Measurements from ENCODE around the gene SREBF1. TPM values are rescaled to one million over a fixed set of nuclear protein-coding genes. Genes with fewer than 3 reads are reported as not detected.

SREBF1 gene
- total and polyA plus RNA-seq, 8 donors: 13.1 to 207 (median 80.3) TPM

DNA sequence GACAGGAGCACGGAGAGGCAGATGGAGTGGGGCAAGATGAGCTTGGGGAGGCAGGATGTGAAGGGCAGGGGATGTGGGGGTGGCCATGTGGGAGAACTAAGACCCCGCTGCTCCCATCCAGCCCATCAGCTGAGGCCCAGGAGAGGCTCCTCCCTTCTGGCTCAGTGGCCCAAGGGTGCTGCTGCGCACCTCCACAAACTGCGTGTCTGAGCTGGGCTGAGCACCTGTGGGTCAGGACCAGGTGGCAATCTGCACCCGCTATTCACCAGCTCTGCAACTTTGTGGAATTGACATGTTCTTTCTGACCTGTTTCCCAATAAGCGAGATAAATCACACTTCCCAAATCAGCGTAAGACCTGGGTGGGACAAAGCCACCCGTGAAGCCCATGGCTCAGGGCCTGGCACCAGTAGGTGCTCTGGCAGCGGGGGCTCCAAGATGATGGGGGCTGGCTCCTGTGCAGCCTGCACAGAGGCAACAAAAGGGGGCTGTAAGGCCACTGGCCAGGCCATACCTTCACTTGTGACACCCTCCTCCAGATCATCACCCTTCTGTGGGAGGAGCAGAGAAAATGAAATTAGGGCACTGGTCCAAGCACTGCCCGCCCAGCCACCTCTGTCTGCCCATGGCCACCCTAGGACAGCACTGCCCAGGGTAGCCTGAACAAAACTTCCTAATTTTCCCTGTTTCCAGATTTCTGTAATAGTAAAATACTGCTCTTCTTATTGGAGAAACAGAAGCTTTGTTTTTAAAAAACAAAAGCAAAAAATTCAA is 11.7 kb upstream of the SREBF1 start:
- Histone ChIP-seq H3K9me3 (no peaks in the 10 kb centered on the region), H3K4me3 (no peak overlapping the region), H3K4me1 (peaks cover 27 to 43% (median 35%) of the 10 kb centered on the region in 4 donors), H3K36me3 (peaks cover 0 to 35% (median 26%) of the 10 kb centered on the region in 4 donors), H3K27me3 (no peaks in the 10 kb centered on the region), H3K27ac (peak overlapping the region in 3 of 5 donors; percentile 79)
- TF ChIP-seq POLR2AphosphoS5 (IDR thresholded peaks at IDR 0.05) (no peak), POLR2A (IDR thresholded peaks at IDR 0.05) (no peak), EP300 (IDR thresholded peaks at IDR 0.05) (no peak)
- TF ChIP-seq, protein P1, sequence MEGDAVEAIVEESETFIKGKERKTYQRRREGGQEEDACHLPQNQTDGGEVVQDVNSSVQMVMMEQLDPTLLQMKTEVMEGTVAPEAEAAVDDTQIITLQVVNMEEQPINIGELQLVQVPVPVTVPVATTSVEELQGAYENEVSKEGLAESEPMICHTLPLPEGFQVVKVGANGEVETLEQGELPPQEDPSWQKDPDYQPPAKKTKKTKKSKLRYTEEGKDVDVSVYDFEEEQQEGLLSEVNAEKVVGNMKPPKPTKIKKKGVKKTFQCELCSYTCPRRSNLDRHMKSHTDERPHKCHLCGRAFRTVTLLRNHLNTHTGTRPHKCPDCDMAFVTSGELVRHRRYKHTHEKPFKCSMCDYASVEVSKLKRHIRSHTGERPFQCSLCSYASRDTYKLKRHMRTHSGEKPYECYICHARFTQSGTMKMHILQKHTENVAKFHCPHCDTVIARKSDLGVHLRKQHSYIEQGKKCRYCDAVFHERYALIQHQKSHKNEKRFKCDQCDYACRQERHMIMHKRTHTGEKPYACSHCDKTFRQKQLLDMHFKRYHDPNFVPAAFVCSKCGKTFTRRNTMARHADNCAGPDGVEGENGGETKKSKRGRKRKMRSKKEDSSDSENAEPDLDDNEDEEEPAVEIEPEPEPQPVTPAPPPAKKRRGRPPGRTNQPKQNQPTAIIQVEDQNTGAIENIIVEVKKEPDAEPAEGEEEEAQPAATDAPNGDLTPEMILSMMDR (IDR thresholded peaks at IDR 0.05): no peak
- DNase-seq: no peak
- intact Hi-C loops (cut with DNase I; ENCODE audit: low total_unique reads): no loop called here
- 78 to 90% (median 82%) methylated on average over 9 to 10 of the region's 10 CpGs for WGBS, 5 donors

DNA sequence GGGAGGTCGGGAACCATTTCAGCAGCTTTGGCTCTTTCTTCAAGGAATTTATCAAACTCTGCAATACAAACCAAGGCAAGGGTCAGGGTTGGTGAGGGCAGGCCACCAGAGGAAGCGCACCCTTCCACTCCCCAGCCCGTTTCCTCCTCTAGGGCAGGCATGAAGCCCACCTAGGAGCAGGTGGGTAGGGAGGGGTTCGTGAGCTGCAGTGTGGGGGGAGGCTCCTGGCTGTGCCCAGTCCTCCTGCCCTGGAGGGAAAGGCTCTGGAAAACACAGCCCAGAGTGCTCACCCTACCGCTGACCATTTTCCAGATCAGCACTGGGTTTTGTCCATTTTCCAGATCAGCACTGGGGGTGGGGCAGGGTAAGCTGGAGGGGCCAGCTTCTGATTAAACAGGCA is 10.9 kb upstream of the SREBF1 start:
- H3K36me3 ChIP-seq: peaks cover 0 to 35% (median 26%) of the 10 kb centered on the region in 4 donors
- 87 to 94% (median 92%) methylated on average over 4 to 5 of the region's 5 CpGs for WGBS, 5 donors
- peaks cover 27 to 40% (median 33%) of the 10 kb centered on the region in 4 donors for H3K4me1 ChIP-seq
- H3K27me3 ChIP-seq: no peaks in the 10 kb centered on the region
- DNase-seq: no peak
- H3K27ac ChIP-seq: peak overlapping the region in 2 of 5 donors; percentile 79
- H3K9me3 ChIP-seq: no peaks in the 10 kb centered on the region
- TF ChIP-seq, protein P1 (IDR thresholded peaks at IDR 0.05): no peak
- no peak for TF ChIP-seq POLR2AphosphoS5 (IDR thresholded peaks at IDR 0.05)
- no peak for TF ChIP-seq EP300 (IDR thresholded peaks at IDR 0.05)
- TF ChIP-seq POLR2A (IDR thresholded peaks at IDR 0.05): no peak
- no peak overlapping the region for H3K4me3 ChIP-seq
- intact Hi-C loops (cut with DNase I; ENCODE audit: low total_unique reads): no loop called here

DNA sequence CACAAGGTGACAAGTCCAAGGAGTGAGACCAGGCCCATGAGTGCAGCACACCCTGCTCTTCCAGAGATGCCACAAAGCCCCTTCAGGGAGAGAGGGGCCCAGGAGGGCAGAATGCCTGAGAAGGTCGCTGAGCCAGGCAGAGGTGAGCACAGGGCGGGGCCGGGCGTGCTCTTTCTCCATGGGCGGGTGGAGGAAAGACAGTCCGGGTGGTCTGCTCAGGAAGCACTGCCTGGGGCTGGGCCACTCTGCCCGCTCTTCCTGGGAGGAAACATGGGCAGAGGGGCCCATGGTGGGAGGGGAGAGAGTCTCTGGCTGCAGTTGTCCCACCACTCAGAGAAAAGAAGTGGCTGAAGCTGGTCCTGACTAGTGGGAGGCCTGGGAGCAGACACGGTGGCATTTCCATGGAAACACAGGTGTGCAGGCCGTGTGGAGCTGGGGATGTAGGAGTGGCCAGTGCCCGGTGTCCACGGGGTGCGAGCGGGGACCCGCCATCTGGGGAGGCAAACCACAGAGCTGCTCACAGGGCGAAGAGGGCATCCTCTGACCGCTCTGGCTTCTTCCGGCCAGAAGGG is 10.4 kb upstream of the SREBF1 start:
- Histone ChIP-seq H3K27me3 (no peaks in the 10 kb centered on the region), H3K27ac (peak overlapping the region in 1 of 5 donors; percentile 79), H3K9me3 (no peaks in the 10 kb centered on the region), H3K4me1 (peaks cover 27 to 45% (median 36%) of the 10 kb centered on the region in 4 donors), H3K36me3 (peaks cover 0 to 35% (median 25%) of the 10 kb centered on the region in 4 donors), H3K4me3 (no peak overlapping the region)
- 64 to 80% (median 71%) methylated on average over 14 to 17 of the region's 17 CpGs for WGBS, 5 donors
- intact Hi-C loops (cut with DNase I; ENCODE audit: low total_unique reads): no loop called here
- TF ChIP-seq POLR2AphosphoS5 (IDR thresholded peaks at IDR 0.05): no peak
- TF ChIP-seq, protein P1 (IDR thresholded peaks at IDR 0.05): no peak
- TF ChIP-seq POLR2A (IDR thresholded peaks at IDR 0.05): no peak
- no peak for TF ChIP-seq EP300 (IDR thresholded peaks at IDR 0.05)
- peak in 1 of 2 donors; percentile 50 for DNase-seq

DNA sequence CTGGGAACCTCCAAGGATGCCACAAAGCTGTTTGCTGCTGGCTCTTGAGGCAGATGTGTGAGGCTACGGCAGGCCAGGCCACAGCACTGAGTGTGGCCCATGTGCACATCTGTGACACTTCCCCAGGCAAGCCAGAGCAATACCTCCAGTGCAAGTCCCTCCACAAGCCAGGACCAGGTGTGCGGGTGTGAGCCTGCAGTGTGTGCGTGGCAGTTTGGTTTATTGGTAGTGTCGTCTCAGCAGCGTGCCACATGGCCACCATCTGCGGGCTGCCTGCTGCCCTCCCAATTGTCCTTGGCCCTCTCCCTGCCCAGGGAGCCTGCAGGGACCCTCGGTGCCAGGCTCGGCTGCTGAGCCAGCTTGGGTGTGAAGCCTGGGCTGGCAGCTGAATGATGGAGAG is 9.9 kb upstream of the SREBF1 start:
- Histone ChIP-seq H3K4me1 (peaks cover 26 to 50% (median 38%) of the 10 kb centered on the region in 4 donors), H3K27ac (no peak overlapping the region), H3K9me3 (no peaks in the 10 kb centered on the region), H3K27me3 (no peaks in the 10 kb centered on the region), H3K4me3 (no peak overlapping the region), H3K36me3 (peaks cover 0 to 35% (median 24%) of the 10 kb centered on the region in 4 donors)
- no peak for TF ChIP-seq EP300 (IDR thresholded peaks at IDR 0.05)
- TF ChIP-seq, protein P1 (IDR thresholded peaks at IDR 0.05): no peak
- no peak for TF ChIP-seq POLR2A (IDR thresholded peaks at IDR 0.05)
- TF ChIP-seq POLR2AphosphoS5 (IDR thresholded peaks at IDR 0.05): no peak
- intact Hi-C loops (cut with DNase I; ENCODE audit: low total_unique reads): no loop called here
- no peak for DNase-seq
- 87 to 100% (median 92%) methylated on average over 5 to 8 of the region's 8 CpGs for WGBS, 5 donors

Measured in stomach (tissue), 9 donors.